8988T (cell line): Measurements from ENCODE around the gene PRAC1.

ENCODE experiments used
- DNase-seq: peaks from one replicate; pipeline ENCODE4 v3.0.0; 2011

The PRAC1 gene

DNA sequence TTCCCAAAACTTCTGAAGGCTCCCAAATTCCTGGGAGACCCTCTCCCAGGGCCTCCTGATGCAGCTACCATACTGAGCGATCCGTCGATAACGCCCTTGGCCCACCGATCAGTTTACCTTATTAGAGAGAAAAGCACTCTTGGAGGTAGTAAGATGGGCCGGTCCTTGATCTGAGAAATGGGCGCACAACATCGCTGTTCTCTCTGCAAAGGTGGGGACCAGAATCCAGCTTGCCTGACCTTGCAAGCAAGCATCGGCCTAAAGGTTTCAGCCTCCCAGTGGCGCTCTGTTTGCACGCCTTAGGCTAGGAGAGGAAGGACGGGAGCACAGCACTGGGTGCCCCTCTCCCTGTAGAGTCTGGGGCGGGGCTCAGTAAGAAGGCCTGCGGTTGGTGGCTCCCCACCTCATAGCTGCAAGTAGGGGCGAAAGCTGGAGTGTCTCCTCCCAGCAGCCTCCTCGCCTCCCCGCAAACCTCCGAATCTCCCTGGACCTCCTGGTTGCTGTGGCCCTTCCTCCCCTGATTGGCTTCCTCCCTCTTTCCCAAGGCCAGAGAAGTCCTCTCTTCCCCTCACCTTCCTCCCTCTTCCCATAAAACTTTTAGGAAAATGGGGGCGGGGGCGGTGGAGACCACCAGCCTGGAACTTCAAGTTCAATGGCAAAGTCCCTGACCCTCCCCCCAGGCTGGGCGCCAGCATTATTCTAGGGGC, at the start of gene PRAC1:
Gene PRAC1, minus strand, starts transcription at position 318 of the 707 bp plus-strand sequence. Its CDS starts 126 bp downstream, at position 192.
- no peak for DNase-seq

DNA sequence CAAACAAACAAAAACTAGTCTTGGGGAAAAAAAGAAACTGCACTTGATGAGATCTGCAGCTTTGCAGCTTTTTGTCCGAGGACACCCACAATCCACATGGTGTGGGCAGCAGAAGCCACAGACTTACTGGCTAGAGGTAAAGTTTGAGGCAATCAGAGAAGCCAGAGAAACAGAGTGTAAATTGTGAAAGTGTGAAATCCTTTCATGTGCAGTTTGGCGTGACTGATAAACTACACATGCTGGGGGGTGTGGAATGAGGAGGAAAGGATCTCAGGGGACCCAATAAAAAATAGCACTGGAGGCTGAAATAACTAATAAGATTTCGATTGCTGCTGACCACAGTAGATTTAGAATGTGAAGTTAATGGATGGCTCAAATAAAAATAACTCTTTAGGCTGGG, 48.6 kb upstream of the PRAC1 start:
- no peak for DNase-seq

DNA sequence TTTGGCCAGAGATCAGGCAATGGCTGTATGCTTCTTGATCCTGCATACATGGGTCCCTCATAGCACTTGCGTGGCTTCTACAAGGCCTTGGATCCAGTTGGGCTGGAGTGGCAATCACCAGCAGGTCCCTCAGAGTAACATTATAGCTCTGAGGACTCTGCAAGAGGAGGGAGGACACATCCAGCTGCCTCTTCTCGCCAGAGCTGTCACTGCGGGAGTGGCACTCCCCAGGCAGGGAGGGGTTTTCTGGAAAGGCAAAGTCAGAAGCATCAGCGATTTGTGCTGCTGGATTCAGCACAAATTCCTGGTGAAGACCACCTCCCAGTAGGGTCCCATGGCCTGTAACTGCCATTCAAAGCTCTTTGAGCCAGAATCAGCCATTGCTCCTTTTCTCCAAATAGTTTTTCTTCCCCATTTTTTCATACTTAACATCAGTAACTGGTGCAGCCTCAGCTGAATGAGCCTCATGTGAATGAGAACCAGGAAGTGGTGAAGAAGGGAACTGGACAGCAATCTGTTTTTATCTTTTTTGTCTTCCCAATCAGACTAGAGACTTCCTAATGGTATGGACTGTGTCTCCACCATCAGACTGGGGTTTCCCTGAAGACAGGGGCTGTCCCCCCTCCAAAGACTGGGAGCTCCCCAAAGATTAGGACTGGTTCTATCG, 46.8 kb upstream of the PRAC1 start:
- DNase-seq, result no peak

DNA sequence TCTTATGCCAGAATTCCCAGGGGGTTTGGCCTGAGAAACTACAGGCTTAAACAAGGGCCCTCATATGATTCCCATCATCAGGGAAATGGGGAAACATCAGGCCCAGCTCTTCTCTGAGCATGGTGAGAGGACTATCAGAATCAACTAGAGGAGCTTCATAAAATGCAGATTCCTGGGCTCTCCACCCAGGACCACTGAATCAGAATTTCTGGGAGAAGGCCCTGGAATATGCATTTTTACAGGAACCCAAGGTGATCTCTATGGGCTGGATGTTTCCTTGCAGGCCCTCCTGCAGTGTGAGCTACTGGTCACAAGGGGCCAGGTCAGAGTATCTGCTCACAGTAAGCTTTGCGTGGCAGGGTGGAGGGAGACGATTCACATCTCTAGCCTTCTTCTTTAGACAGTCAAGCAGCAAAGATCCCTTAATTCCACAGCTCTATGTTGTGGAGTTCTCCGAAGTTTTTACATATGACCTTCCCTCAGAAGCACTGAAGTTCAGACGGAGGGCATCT, 45.0 kb upstream of the PRAC1 start:
- no peak for DNase-seq

DNA sequence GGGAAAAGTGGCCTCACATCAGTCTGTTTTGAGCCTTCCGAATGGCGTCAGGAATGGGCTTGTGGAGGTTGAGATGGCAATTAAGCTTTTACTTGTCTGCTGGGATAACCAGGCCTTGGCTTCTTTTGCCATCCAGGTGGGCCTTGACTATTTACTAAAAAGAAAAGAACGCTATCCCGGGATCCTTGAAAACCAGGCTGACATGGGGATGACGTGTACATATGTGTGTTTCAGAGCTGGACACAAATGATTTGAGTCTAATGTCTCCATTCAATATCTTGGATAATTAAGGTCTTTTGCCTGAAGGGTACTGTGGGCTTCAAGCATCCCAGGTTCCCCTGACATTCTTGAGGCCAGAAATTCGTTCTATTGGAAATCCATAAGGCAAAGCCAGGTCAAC, 38.8 kb upstream of the PRAC1 start:
- DNase-seq, result no peak

DNA sequence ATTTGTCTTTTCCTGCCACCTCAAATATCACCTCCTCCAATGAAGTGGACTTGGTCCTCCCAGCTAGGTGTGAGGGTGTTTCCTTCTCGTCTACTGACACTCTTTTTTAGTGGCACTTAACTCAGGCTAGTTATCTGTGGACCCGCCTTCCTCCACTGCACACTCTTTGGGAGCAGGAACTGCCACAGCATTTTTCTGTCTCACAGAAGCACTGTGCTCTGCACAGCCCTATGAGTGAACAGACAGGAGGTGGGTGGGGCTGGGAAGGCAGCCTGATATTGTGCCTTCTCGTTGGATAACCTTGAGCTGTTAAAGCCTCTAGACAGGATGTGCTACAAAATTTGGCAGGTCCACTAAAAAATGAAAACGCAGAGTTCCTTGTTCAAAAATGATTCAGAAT, 38.1 kb upstream of the PRAC1 start:
- no peak for DNase-seq

DNA sequence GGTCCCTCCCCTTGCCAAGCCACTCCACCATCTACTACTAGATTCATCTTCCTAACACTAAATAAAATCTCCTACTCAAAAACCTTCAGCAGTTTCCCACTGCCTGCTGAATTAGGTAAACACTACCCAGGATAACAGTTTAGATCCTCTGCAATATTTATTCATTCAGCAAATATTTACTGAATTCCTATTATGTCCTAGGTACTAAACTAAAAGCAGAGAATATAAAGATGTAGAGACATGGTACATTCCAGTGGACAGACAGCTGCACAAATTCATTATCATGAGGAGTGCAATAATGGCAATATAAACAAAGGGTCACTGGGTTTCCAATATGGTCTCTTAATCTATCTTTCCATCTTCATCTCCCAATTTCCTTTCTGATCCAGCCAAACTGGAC, 37.0 kb upstream of the PRAC1 start:
- DNase-seq, result no peak

DNA sequence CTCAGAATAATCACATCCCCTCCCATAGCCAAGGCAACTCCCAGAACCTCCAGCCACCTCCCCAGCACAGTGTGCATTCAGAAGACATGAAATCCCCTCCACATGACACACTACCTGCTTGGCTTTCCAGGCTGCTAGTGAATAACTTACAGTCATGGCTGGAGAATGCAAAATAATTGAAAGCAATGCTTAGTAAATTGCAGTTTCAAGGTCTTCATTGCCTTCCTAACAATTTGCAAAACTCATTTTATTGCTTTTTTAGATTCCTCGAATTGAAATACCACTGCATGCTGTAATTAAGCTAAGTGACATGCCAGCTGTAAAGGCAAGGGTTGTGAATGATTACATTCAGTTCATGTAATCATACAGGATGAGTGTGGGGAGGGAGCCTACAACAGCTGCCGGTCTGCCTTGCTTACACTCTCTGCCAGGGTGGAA, 35.2 kb upstream of the PRAC1 start:
- no peak for DNase-seq

DNA sequence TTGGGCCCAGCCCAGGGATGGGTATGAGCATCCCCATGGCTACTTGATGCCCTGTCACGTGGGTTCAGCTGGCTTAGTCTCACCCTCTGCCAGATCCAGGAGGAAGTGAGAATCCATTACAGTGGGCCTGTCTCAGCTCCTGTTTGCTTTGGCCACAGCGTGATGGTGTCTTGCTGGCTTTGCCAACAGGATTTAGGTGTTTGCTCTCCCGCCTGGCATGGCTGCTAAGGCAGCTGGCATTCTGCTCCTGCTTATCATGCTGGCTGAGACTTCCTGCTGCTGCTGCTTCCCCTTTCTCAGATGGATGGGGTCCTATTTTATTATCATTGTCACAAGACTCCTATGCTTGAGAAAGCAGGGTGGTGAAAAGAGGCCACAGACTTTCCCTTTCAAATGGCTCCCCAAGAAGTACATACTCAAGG, 34.5 kb upstream of the PRAC1 start:
- DNase-seq, result no peak

DNA sequence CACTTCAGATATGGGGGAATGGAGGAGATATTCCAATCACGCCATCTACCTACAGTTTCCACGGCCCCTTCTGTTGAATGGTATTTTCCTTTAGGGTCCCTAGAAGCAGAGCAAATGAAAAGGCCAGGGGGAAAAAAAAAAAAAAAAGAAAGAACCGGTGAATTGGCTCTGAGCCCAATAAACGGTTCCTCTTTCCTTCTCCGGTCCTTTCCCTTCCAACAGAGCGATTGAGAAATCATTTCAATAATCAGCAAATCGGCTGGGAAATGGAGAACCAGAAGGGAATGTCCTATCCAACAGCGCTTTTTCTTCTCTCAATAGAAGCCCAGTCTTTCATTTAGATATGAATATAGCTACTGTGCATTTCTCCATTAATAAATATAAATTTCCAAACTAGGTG, 33.0 kb upstream of the PRAC1 start:
- no peak for DNase-seq

DNA sequence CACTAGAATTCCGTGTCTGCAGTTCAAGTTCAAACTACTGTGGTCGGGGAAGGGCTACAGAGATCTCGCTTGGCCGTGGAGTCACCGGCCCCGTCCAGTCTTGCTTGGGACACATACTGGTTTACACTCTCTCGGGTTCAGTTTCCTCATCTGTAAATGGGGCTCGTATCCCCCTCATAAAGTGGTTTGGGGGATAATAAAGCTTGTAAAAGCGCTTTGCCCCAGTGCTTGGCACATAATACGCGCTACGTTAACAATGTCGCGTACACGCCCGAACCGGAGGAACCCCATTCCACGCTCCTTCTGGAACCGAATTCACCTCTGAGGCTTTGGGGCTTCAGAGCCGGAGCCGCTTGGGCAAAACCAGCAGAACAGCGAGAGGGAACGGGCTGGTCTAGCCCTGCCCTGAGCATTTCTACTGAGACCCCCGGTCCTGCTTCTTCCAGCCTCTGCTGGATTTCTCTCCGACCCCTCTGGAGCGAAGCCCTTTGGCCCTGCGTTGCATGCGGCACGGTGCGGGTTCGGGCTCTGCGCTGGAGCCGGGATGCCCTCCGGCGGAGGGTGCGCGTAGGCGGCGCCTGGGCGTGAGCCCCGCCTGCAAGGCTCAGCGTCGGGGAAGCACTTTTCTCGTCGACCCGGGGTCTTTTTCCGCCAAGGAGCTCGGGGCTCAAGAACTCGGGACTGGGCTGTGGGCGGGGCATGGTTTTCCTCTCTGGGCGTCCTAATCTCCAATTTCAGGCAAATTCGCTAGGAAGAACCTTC, 32.4 kb upstream of the PRAC1 start:
- no peak for DNase-seq

DNA sequence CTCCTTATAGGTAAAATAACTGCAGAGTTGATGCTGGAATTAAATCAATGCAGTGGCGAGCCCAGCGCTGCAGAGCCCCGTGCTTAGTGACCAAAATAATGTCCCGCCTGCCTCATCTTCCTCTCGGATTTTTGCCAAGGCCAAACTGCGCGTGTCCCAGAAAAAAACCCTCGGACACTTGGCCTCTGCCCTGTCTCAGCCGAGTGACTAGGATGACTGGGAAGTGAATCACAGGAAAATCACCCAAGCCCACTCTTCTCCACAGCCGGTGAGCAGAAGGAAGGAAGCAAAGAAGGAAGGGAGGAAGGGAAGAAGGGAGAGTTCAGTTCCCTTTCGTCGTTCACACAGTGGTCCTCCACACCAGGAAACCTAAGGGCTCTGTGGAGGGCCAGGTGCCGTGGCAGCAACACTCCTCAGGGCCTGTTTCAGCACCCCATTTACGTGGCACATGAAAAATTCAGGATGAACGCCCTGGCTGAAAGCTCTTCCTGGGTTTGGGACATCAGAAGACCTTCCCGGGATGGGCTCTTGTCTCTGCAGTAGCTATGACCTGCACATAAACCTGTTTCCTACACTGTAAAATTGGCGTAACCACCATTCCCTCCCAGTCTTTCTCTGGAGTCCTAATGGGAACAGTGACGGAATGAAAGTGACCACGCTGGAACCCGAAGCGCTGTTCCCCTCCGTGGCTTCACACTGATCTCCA, 31.6 kb upstream of the PRAC1 start:
- DNase-seq, result peak; percentile 59

DNA sequence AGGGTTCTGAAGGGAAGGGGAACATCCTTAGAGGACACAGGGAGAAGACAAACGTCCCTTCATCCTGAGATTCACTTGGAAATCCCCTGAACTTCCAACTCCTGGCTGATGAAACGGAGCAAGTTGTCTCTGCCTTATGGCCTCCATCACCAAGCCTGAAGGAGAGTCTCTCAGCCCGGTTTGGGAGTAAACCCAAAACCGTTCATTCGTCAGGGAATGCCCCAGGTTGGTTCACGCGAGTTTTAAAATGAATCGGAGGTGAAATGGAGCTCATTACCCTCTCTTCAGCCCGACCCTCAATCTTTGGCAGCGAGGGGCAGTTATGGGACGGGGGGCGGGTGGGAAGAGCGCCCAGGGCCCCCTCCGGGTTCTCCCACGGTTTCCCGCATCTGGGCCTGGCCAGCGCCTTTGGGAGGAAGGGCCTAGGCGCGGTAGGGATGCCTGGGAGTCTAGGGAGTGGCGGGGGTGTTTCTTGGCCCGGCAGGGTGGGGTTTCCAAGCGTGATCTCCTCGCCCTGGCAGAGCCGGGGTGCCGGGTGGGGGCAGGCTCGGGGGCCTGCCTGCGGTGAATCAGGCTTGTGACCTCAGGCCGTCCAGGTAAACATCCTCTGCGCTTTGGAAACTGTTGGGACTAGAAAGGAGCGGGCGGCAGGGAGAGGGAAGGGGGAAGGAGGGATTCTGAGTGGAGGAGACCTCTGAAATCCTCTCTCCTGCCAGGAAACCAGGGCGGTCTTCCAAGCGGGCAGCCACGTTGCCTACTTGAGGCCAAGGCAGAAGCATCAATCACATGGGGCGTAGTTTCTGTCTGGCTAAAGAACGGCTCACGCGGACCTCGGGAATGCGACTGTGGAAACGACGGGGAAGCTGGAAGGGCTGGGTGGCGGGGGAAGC, 30.3 kb upstream of the PRAC1 start:
- DNase-seq, result no peak

DNA sequence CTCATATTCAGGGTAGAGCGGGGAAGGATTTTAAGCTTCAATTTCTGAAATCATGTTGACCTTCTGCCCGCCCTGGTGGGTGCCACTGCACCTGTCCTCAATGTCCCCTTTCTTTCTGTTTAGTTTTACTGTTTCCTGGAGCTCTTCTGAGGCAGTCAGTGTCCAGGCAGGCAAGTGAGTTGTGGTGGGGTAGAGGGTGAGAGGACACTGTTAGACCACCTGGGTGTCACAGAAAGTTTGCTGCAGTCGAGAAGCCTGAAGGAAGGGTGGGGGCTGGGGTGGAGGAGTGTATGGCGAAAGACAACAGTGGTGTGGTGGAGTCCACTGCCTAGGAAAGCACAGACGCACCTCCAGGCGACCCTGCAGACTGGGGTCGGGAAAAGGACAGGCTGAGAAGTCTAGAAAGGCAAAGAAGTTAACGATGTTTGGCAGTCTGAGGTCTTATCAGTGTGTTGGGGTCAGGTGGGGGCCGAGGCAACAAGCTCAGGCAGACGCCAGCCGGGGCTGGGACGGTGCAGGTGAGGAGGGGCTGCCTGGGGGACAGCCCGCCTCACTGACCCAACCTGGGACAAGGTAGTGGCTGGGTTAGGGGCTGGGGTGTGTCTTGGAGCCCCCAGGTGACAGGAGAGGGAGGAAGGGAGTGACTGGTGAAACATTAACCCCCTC, 29.5 kb upstream of the PRAC1 start:
- DNase-seq, result no peak

DNA sequence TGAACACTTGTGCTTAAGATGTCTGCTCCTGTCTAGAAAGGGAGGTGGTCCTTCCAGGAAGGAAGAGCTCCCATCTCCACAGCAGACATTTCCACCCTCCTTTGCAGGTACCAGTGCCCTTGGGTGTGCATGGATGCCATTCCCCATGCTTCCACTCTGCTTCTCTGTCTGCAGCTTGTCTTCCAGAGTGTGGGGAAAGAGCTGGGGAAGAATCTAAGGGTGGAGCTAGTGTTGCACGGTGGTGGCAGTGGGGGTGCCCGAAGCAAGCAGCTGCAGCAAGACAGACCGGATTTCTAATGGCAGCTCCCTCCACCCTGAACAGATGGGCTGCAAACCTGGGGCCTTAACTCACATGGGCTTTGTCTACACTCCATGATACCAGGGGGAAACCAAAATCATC, 28.9 kb upstream of the PRAC1 start:
- DNase-seq, result no peak

DNA sequence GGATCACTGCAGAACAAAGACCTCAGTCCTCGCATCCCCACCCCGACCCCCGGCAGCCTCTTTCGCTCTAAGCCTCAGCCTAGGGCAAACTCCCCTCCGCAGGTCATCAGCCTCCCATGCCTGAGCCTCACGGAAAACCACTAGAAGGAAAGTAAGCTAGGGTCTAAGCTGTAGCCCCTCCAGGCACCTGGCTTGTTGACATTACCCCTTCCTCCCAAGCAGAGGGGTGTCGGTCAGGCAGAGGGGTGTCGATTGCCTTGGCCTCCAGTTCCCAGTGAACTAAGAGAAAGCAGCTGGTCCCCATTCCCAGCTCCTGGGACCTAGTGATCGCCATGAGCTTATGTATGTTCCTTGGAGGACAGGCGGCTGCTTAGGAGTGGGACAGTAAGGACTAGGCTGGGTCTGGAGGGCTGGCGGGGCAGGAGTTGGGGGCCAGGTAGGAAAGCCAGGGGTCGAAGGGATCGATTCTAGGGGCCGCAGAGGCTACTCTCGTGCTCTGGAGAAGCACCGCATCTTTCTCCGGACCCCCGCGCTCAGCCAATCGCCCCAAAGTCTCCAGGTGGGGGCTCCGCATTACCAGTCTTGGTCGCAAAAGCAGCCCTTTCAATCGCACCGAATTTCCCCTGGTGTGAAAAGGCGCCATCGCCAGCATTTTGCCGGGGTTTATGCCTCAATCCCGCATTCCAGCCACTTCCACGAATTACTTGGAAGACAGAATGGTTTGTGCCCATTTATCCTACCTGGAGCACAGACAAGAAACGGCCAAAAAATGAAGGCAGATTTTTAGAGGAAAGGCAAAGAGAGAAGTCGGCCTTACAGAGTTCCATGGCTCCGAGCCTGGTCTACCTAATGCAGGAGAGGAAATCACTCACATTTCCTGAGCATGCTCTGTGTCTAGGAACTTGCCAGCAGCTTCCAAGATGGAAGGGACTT, 27.6 kb upstream of the PRAC1 start:
- DNase-seq, result no peak

DNA sequence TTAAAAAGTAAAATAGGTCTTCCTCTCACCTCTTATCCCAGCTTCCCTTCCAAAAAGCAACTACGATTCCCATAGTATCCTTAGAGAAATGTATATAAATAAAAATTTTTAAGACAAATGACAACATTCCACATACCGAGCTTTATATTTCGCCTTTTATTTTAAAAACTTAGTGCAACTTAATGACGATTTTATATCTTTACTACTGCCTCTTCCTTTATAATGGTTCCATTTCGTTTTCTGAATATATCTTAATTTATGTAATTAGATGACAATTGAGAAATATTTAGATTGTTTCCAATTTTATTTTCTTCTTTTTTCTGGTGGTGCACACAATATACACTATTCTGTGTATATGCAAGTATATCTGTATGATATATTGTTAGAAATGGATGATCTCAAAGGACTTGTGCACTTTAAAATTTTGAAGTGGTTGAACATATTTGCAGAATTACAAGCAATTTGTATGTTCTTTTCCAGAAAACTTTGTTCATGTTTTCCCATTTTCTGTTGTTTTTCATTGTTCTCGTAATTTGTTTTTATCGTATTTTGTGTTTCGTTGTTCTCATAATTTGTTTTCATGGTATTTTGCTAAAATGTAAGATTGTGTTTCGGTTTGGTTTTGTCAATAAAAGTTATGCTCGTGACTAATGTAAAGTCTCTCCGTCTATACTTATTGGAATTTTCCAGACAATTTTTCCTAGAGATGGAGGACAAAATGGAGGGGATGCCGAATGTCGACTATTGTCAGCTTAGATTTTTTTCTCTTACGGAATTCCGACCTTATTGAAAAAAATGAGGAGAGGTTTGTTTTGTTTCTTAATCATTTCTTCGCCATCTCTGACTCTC, 26.6 kb upstream of the PRAC1 start:
- DNase-seq, result no peak

DNA sequence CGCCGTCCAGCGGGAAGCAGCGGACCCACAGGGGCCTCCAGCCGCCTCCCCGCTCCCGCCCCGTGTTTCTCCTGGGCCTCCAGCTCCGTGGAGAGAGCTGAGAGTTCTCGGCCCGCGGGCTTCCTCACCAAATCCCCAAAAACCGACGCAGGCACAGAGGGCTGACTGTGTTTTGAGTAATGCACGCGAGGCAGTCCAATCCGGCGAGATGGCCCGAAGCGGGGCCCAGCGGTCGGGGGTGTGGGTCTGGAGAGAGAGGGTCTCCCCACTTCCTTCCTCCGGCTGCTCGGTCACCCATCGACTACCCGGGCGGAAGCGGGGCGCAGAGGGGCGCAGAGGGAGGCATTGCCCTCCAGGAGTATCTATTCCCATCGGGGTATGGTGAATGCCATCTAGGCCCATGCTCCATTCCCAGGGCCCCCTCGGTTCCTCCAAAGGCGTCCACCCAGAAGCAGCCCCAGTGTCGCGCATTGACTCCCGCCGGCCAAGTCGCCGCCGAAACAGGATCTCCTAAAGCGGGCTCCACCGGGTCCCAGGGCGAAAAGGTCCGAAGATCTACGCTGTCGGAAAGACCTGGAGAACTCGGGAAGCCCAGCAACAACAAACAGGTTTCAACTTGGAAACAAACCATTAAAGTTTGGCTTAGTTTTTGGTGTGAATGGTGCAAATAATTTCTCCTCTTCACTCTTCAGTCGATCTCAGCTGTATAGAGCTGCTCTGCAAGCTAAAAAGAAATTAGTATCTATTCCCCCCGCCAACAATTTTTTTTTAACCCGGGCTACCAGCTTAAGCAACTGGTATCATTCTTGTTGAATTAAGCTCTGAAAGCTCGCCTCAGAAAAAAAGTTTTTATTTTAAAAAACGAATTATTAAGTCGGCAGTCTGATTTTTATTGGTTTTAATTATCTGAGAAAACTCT, 25.4 kb upstream of the PRAC1 start:
- no peak for DNase-seq
